HG02642 (cell line): ENCODE results near the gene DTX3.
A peak's percentile ranks its signal among the peaks of the same experiment; 100 is the strongest.
"Not testable (repeated sequence)": the region's sequence is repeated elsewhere in the genome, so short reads cannot be mapped to it uniquely, and the experiment has no call there.

Source experiments
- ATAC-seq: cut with Tn5 transposase; IDR thresholded peaks from one replicate; pipeline ENCODE4 v1.9.1; 2021; ENCODE audit warnings: mild to moderate bottlenecking; ENCODE audit not compliant: unreplicated experiment, poor library complexity

The DTX3 gene

DNA sequence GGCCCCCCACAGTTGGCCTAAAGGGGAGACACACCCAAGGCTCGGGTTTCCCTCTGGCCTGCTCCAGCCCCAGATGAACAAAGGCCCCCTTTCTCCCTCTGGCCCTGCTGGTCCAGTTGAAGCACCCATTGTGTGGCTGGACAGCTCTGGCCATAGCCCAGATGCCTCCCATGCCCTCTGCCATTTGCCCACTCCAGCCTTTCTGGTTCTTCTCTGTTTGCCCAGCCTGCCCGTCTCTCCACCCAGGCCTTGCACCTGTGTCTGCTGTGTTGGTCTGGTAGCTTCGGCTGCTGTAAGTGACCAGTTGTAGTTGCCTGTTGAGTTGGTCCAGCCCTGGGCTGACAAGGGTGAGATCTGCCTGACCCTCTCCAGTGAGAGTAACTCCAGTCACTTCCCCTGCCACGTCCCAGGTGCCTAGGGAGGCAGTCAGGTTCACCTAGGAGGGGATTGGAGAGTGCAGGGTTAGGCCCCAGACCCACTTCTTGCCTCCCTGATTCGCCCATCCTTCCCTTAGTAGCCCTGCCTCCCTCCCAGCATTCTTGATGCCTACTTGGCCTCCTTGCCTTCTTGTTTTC lies 25.4 kb downstream of the DTX3 start:
- ATAC-seq = no peak

DNA sequence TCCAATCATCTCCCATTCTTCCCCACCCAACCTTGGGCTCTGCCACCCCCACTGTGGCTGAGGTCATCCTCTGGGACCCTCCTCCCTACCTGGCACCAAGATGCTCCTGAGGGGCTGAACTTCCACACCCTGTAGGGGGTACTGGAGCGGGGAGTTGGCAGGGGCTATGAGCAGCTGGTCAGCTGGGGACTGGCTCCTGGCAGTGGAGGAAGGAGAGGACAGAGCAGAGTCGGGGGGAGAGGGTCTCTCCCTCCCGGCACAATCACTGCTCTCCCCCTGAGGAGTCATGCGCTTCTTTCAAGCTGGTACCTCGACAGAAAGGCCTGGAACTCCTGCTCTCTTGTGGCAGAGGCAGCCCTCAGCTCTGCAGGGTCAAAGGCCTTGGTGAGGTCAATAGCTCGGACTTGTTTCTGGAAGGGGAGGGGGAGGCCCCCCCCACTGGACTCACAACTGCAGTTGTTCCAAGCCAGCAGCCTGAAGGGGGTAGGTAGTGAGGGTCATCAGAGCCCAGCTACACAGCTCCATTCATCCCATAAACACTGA lies 26.3 kb downstream of the DTX3 start:
- no peak for ATAC-seq

DNA sequence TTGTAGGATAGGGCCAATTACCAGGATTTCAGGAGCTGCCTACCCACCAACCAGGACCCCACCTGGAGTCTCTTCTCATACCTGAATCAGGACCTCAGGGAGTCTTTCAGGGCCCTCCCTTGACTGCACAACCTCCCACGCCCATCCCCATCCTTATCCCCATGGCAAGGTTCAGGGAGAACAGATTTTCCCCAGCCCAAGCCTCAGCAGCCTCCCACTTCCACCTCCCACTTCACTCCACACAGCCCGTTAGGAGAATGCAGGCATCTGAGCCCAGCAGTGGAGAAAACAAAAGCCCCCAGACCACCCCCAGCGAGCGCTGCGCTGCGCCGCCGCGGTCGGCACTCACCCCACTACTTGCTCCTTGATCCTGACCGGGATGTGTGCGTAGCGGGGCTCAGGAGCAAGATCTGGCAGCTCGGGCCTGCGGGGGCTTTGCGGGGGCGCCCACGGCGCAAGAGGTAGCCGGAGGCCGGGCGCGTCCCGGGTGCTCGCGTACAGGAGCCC lies 27.0 kb downstream of the DTX3 start:
- ATAC-seq = no peak

DNA sequence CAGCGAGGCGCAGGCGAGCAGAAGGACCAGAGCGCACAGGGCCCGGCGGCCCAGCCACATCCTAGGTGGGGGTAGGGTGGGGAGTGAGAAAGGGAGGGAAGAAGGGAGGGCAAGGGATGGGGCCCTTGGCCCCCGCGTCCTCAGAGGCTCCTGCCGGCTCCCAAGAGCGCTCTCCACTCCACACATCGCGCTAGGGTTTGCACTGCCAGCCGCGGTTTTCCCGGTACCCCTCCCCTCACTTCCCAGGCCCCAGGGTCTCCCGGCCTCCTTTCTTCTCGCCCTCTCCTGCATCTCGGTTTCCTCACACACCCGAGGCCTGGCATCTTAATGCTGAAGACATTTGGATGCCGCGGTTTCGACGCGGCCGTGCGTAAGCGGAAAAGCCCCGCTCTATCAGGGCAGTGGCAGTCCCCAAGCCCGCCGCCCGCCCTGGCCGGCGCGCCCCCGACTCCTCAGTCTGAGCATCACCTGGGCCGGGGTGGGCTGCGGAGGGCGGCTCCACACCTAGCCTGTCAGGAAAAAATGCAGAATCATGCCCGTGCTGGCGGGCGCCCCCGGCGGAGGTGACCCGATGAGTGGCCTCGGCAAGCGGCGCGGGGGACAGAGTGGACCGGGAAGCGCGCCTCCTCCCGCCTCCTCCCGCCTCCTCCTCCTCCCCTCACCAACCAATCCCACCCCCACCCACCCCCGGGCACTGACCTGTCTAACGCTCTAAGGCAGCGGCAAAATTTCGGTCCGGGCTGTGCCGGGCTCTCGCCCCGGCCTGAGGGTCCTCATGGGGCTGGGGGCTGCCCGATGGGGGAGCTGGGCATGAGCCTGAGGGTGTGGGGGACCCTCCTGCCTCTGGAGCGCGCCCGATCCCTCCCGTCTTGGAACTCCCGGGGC lies 27.7 kb downstream of the DTX3 start:
- peak; percentile 16 for ATAC-seq

DNA sequence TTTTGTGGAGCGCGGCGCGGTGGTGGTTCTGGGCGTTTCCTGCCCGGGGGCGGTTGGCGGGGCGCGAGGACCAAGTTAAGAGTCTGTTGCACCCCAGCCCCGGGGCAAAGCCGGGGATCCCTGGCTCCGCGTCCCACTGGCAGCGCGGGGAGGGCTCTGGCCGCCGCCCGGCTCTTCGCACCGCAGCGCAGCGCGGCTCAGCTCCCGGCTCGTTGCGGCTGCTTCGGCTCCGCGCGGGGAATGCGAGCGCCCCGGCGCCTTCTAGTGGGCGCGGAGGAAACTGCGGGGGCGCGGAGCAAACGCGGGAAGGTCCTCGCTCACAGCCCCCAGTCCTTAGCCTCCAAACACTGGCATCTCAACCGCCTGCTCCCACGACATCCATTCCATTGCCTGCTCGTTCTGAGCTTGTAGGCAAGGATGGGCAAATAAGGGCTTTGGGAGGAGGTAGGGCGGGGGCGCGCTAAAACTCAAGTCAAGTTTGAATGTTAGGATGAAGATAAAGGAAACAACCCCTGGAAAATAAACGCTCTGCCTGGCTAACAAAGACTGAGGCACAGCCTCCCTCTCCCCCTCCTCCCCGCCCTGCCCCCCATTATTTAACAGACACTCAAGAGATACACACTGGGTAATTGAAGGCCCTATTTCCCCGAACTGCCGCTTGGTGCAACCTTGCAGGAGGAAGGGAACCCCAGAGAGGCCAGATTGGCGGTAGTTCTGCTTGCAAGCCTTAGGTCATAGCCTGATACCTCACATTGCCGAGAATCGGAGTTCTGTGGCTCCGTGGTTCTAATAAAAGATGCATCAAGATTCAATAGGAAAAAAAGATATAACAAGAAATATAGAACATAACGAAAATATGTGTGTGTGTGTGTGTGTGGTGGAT lies 28.6 kb downstream of the DTX3 start, which contains the start of gene B4GALNT1:
TSS of gene B4GALNT1 (minus strand) at position 244 of the 883 bp plus-strand sequence. CDS start 1,069 bp downstream, outside the sequence.
- peak; percentile 90 for ATAC-seq

DNA sequence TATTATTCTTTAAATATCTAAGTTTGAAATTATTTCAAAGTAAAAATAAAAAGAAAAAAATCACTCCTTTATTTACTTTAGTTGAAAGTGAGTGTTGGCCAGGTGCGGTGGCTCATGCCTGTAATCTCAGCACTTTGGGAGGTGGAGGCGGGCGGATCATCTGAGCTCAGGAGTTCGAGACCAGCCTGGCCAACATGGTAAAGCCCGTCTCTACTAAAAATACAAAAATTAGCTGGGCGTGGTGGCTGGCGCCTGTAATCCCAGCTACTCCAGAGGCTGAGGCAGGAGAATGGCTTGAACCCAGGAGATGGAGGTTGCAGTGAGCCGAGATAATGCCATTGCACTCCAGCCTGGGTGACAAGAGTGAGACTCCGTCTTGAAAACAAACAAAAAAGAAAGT lies 32.1 kb downstream of the DTX3 start:
- ATAC-seq = not testable (repeated sequence)

DNA sequence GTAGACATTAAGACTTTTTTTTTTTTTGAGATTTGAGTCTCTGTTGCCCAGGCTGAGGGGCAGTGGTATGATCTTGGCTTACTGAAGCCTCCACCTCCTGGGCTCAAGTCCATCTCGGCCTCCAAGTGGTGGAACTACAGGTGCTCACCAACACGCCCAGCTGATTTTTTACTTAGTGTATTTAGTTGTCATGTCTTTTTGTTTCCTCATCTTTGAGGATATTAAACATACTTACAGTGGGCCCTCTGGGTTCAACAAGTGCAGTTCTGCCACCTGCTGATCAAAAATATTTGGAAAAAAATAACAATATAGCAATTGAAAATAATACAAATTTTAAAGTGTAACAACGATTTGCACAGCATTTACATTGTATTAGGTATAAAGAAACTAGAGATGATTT lies 32.7 kb downstream of the DTX3 start:
- no peak for ATAC-seq

DNA sequence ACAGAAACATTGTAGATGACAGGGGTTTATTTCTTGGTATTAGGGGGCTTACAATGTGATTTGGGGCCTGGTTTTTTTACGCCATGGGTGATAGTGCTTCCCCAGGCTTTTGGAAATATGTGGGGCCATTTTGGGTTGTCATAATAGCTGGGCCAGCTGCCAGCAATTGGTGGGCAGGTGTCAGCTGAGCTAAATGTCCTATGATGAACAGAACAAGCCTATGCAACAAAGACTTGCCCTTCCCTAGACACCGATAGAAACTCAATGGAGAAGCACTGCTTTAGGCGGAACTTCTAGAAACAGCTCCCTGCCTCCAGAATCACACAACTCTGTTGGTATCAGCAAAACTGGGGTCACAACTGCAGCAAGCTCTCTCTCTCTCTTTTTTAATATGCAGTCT lies 33.5 kb downstream of the DTX3 start:
- no peak for ATAC-seq

DNA sequence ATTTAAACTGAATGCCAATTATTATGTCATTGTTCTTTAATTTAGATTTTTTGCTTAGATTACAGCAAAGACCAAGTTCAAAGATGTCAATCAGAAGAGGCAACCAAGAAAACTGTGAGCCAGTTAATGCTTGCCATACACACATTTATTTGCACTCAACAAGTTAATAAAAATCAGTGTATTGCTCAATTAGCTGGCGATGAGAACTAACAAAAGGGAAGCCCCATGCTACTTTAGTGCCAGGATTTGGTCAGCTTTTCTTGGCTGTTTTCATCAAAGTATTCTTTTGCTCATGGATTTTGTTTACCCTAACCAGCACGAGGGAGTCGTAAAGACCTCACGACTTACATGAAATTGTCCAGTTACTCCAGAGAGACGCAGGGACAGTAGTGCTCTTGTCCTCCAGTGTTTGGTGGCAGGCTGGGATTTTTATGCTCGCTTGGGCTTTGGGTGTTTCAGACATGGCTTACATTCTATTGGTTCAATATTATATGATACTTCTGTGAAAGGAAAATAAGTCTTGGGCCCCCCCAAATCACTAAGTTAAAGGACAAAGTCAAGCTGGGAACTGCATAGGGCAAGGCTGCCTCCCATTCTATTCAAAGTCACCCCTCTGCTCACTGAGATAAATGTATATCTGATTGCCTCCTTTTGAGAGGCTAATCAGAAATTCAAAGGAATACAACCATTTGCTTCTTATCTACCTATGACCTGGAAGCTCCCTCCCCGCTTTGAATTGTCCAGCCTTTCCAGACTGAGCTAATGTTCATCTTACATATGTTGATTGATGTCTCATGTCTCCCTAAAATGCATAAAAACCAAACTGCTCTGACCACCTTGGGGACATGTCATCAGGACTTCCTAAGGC lies 35.8 kb downstream of the DTX3 start:
- ATAC-seq = no peak

DNA sequence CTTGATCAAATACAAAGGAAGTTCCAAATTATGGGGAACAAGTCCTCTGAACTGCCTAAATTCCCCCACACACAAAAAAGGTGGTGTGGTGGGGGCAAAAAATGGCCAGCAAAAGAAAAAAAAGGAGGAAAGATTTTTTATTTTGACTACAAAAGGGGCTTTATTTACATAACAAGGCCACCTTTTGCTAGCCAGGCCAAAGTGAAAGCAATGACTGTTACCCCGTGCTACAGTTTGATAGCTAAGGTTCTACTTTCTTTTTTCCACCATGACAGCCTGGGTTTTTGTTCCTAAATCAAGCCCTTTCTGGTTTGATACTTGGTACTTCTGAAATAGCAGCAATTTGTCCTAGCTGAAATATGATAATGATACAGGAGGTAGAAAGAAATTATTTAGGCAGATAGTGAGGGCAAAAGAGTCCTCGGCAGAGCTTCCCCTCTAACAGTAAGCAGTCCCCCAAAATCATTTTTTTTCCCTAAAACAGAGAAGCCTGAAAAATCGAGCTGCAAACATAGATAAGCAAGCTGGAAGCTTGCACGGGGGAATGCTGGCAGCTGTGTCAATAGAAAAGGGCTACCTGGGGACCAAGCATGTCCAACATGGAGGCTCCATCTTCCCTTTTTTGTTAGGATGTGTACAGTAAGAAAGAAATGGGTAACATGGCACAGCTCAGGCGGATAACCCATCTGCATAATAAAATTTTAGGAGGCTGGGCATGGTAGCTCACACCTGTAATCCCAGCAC lies 37.2 kb downstream of the DTX3 start:
- no peak for ATAC-seq

DNA sequence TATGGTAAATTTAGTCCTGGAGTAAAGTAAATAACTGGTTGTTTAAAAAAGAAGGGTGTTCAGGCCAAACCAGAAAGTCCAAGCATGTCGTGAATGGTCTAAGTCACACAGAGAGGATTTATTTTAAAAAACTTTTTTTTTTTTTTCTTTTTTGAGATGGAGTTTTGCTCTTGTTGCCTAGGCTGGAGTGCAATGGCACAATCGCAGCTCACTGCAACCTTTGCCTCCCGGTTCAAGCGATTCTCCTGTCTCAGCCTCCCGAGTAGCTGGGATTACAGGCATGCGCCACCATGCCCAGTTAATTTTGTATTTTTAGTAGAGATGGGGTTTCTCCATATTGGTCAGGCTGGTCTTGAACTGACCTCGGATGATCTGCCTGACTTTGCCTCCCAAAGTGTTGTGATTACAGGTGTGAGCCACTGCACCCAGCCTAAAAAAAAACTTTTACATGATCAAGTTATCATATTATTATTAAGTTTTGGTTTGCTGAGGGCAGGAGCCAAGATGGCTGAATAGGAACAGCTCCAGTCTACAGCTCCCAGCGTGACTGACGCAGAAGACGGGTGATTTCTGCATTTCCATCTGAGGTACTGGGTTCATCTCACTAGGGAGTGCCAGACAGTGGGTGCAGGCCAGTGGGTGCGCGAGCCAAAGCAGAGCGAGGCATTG lies 41.5 kb downstream of the DTX3 start:
- ATAC-seq = not testable (repeated sequence)

DNA sequence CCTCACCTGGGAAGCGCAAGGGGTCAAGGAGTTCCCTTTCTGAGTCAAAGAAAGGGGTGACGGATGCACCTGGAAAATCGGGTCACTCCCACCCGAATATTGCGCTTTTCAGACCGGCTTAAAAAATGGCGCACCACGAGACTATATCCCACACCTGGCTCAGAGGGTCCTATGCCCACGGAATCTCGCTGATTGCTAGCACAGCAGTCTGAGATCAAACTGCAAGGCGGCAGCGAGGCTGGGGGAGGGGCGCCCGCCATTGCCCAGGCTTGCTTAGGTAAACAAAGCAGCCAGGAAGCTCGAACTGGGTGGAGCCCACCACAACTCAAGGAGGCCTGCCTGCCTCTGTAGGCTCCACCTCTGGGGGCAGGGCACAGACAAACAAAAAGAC lies 42.0 kb downstream of the DTX3 start:
- not testable (repeated sequence) for ATAC-seq

DNA sequence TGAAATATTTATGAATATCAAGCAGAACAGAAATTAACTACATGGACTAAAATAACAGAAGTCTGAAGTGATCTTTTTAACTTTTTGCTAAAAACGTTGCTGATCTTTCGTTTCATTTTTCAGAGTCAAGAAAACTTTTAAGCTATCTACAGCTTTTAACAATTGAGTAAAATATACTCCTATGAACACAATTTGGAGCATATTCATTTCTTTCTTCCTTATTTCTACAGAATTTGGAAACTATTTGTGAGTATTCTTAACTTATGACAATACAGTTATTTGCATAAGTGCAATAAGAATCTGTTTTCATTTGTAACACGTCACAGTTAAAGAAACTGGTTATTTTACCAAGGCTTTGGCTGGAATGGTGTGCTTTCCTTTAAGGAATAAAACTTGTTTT lies 49.4 kb downstream of the DTX3 start:
- ATAC-seq = no peak

DNA sequence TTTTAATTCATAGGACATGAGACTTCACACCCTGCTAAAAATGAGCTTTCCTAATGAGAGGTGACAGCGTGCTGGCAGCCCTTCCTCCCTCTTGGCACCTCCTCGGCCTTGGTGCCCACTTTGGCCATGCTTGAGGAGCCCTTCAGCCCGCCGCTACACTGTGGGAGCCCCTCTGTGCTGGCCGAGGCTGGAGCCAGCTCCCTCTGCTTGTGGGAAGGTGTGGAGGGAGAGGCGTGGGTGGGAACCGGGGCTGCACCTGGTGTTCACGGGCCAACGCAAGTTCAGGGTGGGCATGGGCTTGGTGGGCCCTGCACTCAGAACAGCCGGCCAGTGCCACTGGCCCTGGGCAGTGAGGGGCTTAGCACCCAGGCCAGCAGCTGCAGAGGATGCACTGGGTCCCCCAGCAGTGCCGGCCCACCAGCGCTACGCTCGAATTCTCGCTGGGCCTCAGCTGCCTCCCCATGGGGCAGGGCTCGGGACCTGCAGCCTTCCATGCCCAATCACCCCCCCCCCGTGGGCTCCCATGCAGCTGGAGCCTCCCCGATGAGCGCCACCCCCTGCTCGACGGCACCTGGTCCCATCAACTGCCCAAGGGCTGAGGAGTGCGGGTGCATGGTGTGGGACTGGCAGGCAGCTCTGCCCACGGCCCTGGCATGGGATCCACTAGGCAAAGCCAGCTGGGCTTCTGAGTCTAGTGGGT lies 51.1 kb downstream of the DTX3 start:
- ATAC-seq = no peak

DNA sequence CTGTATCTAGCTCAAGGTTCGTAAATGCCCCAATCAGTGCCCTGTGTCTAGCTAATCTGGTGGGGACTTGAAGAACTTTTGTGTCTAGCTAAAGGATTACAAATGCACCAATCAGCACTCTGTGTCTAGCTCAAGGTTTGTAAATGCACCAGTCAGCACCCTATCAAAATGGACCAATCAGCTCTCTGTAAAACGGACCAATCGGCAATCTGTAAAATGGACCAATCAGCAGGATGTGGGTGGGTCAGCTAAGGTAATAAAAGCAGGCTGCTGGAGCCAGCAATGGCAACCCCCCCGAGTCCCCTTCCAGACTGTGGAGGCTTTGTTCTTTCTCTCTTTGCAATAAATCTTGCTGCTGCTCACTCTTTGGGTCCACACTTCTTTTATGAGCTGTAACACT lies 51.8 kb downstream of the DTX3 start:
- not testable (repeated sequence) for ATAC-seq

DNA sequence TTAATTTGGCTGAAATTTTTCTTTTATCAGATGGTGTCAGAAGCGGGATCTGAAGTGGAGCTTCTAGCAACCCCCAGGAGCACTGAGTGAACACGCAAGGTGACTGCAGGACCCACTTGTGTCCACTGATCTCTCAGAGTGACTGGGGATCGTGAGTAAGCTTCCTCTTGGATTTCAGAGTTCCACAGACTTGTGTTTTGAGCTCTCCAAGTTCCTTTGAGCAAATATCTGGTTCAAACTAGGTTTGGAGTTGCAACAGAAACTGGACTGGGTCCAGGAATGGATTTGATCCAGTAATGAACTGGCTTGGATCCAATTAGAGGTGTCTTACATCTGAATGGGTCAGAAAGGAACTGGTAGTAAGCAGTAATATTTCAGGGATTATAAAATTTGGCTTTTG lies 53.1 kb downstream of the DTX3 start:
- no peak for ATAC-seq

DNA sequence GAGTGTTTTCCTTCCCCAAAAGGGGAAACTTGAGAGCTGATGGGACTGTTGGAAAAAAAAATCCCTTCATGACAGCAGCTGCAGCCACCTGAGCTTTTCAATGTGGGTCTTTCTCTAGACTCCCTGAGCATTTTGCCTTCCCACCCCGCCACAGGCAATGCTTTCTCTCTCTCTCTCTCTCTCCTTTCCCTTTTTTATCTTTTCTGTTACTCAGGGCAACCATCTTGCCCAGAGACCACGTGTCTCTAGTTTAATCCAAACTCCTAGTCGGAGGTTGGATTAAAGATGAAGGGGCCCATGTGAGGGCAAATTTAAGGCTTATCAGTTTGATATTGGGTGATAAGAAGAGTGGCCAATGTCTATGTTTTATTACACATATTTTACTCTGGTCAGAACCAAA lies 54.3 kb downstream of the DTX3 start:
- no peak for ATAC-seq
